ENCODE data around the gene SLC30A4. TPM values are rescaled to one million over a fixed set of nuclear protein-coding genes. Genes with fewer than 3 reads are reported as not detected.

SLC30A4 gene
- total and polyA plus RNA-seq, 4 donors, result 1.0 to 7.8 (median 2.9) TPM

DNA sequence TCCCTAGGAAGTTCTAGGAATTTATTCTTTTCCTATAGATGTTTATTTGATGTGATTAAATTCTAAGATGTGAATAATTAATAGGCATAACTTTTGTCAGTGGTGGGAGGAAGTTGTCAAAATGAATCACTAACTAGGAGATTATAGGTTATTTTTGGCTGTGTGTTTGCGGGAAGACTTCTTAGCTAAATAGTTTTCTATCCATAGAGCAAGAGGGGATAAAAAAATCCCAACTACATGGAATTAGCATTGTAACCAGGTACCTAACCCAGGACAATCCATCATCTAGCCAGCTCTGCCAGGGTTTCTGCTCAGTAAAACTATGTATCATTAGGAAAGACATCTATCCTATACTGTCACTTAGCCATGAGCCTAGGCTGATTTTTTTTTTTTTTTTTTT lies 23.9 kb downstream of the SLC30A4 start:
- Histone ChIP-seq H3K36me3 (ENCODE audit: control insufficient read depth in 4 of 4, insufficient read depth in 4 of 4, low read length in 4 of 4) (peaks cover 0 to 5% (median 2%) of the 10 kb centered on the region in 4 donors), H3K4me1 (ENCODE audit: control insufficient read depth in 5 of 5, insufficient read depth in 5 of 5, low read length in 5 of 5) (no peaks in the 10 kb centered on the region), H3K4me3 (no peak overlapping the region), H3K27me3 (ENCODE audit: control insufficient read depth in 3 of 3, insufficient read depth in 3 of 3, low read length in 2 of 3) (no peaks in the 10 kb centered on the region), H3K27ac (ENCODE audit: low read depth in 1 of 2, low read length in 1 of 2) (no peak overlapping the region), H3K9me3 (ENCODE audit: control insufficient read depth in 4 of 4, insufficient read depth in 3 of 4, low read length in 3 of 4) (no peaks in the 10 kb centered on the region), H3K9ac (ENCODE audit: insufficient read depth in 1 of 2, low read length in 2 of 2) (no peak overlapping the region)
- DNase-seq, result no peak
- WGBS, 2 donors, result 77 to 81% methylated on average over 1 of the region's 1 CpG
- TF ChIP-seq, protein P1, sequence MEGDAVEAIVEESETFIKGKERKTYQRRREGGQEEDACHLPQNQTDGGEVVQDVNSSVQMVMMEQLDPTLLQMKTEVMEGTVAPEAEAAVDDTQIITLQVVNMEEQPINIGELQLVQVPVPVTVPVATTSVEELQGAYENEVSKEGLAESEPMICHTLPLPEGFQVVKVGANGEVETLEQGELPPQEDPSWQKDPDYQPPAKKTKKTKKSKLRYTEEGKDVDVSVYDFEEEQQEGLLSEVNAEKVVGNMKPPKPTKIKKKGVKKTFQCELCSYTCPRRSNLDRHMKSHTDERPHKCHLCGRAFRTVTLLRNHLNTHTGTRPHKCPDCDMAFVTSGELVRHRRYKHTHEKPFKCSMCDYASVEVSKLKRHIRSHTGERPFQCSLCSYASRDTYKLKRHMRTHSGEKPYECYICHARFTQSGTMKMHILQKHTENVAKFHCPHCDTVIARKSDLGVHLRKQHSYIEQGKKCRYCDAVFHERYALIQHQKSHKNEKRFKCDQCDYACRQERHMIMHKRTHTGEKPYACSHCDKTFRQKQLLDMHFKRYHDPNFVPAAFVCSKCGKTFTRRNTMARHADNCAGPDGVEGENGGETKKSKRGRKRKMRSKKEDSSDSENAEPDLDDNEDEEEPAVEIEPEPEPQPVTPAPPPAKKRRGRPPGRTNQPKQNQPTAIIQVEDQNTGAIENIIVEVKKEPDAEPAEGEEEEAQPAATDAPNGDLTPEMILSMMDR (IDR thresholded peaks at IDR 0.05; ENCODE audit: control extremely low read depth, extremely low read depth), result no peak
- ATAC-seq (ENCODE audit: insufficient read depth, low FRiP score), result no peak

DNA sequence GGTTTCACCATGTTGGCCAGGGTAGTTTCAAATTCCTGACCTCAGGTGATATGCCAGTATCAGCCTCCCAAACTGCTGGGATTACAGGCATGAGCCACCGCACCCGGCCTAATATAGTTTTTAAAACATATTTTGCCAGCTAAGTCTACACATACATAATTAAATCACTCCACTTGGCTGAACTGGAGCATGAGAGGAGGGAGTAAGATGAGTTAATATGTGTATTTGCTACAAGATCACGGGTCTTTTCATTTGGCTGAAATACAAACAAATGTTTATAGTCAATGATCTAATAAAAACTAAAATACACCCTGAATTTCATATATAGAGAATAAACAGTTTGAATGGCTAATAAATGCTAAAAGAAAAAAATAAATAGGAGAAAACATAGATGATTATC lies 25.3 kb downstream of the SLC30A4 start:
- H3K36me3 ChIP-seq (ENCODE audit: control insufficient read depth in 4 of 4, insufficient read depth in 4 of 4, low read length in 4 of 4), result peaks cover 0 to under 1% (median 0%) of the 10 kb centered on the region in 4 donors
- 97 to 98% methylated on average over 3 of the region's 3 CpGs for WGBS, 2 donors
- H3K9me3 ChIP-seq (ENCODE audit: control insufficient read depth in 4 of 4, insufficient read depth in 3 of 4, low read length in 3 of 4), result no peaks in the 10 kb centered on the region
- no peak overlapping the region for H3K4me3 ChIP-seq
- no peak overlapping the region for H3K9ac ChIP-seq (ENCODE audit: insufficient read depth in 1 of 2, low read length in 2 of 2)
- TF ChIP-seq, protein P1 (IDR thresholded peaks at IDR 0.05; ENCODE audit: control extremely low read depth, extremely low read depth), result no peak
- DNase-seq (no peak), ATAC-seq (ENCODE audit: insufficient read depth, low FRiP score) (no peak)
- H3K27ac ChIP-seq (ENCODE audit: low read depth in 1 of 2, low read length in 1 of 2), result no peak overlapping the region
- H3K4me1 ChIP-seq (ENCODE audit: control insufficient read depth in 5 of 5, insufficient read depth in 5 of 5, low read length in 5 of 5), result no peaks in the 10 kb centered on the region
- no peaks in the 10 kb centered on the region for H3K27me3 ChIP-seq (ENCODE audit: control insufficient read depth in 3 of 3, insufficient read depth in 3 of 3, low read length in 2 of 3)

DNA sequence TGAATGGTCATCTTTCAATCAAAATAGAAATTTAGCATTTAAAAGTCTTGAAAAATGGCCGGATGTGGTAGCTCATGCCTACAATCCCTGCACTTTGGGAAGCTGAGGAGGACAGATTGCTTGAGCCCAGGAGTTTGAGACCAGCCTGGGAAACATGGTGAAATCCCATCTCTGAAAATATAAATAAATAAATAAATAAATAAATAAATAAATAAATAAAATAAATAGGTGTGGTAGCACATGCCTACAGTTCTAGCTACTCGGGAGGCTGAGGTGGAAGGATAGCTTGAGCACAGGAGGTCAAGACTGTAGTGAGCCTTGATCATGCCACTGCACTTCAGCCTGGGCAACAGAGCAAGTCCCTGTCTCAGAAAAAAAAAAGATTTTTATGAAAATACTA lies 25.9 kb downstream of the SLC30A4 start:
- 95% methylated on average over 2 of the region's 2 CpGs for WGBS, 2 donors
- no peaks in the 10 kb centered on the region for H3K4me1 ChIP-seq (ENCODE audit: control insufficient read depth in 5 of 5, insufficient read depth in 5 of 5, low read length in 5 of 5)
- no peak overlapping the region for H3K9ac ChIP-seq (ENCODE audit: insufficient read depth in 1 of 2, low read length in 2 of 2)
- TF ChIP-seq, protein P1 (IDR thresholded peaks at IDR 0.05; ENCODE audit: control extremely low read depth, extremely low read depth), result no peak
- no peak overlapping the region for H3K27ac ChIP-seq (ENCODE audit: low read depth in 1 of 2, low read length in 1 of 2)
- DNase-seq (no peak), ATAC-seq (ENCODE audit: insufficient read depth, low FRiP score) (no peak)
- H3K36me3 ChIP-seq (ENCODE audit: control insufficient read depth in 4 of 4, insufficient read depth in 4 of 4, low read length in 4 of 4), result no peaks in the 10 kb centered on the region
- no peaks in the 10 kb centered on the region for H3K27me3 ChIP-seq (ENCODE audit: control insufficient read depth in 3 of 3, insufficient read depth in 3 of 3, low read length in 2 of 3)
- H3K9me3 ChIP-seq (ENCODE audit: control insufficient read depth in 4 of 4, insufficient read depth in 3 of 4, low read length in 3 of 4), result no peaks in the 10 kb centered on the region
- H3K4me3 ChIP-seq, result no peak overlapping the region

DNA sequence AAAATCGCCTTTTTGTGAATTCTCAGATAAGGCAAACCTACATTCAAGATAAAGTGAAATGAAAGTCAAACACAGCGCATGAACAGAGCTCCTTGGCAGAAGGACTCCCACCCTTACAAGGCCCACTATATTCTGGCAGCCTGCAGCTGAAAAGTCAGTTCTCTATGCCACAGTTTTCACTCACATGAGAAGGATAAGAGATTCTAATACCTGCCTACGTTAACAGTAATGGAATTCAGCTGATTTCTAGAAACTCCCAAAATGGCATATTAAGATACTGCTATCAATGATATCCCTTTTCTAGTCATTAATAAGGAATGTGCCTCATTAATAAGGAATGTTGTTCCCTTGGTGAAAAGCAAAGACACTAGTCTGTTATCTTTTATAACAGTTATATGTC lies 27.0 kb downstream of the SLC30A4 start:
- TF ChIP-seq, protein P1 (IDR thresholded peaks at IDR 0.05; ENCODE audit: control extremely low read depth, extremely low read depth), result no peak
- Histone ChIP-seq H3K27ac (ENCODE audit: low read depth in 1 of 2, low read length in 1 of 2) (no peak overlapping the region), H3K4me1 (ENCODE audit: control insufficient read depth in 5 of 5, insufficient read depth in 5 of 5, low read length in 5 of 5) (no peaks in the 10 kb centered on the region), H3K27me3 (ENCODE audit: control insufficient read depth in 3 of 3, insufficient read depth in 3 of 3, low read length in 2 of 3) (no peaks in the 10 kb centered on the region), H3K9me3 (ENCODE audit: control insufficient read depth in 4 of 4, insufficient read depth in 3 of 4, low read length in 3 of 4) (no peaks in the 10 kb centered on the region), H3K4me3 (no peak overlapping the region), H3K9ac (ENCODE audit: insufficient read depth in 1 of 2, low read length in 2 of 2) (no peak overlapping the region), H3K36me3 (ENCODE audit: control insufficient read depth in 4 of 4, insufficient read depth in 4 of 4, low read length in 4 of 4) (peaks cover 0 to 2% (median 0%) of the 10 kb centered on the region in 4 donors)
- WGBS, 2 donors, result 85 to 88% methylated on average over 3 of the region's 3 CpGs
- ATAC-seq (ENCODE audit: insufficient read depth, low FRiP score) (no peak), DNase-seq (peak in 2 of 3 donors; percentile 6 to 42)

All from lung (tissue), 12 donors.